ENCODE measurements around the gene THSD7A.

DNA sequence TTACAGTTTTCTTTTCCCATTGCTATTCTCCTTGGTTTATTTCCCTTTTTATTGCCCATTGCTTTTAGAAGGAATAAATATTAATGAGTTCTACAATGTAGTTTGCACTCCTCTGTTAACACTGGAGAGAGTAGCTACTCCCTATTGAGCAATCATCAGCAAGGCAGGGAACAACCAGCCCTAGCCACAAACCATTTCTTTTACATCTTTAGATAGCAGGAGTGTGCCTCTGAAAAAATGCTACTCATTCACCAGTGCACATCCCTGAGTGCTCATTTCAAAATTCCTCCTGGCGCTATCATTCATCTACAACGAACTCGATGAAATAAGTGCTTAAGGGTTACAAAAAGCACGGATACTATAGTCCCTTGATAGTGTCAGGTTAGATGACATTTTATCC is 252.9 kb downstream of the THSD7A start:
- no peak for TF ChIP-seq EZH2 (IDR thresholded peaks at IDR 0.05)
- no peak for TF ChIP-seq POLR2AphosphoS5 (IDR thresholded peaks at IDR 0.05; ENCODE audit: borderline replicate concordance, low read depth, low read length)
- TF ChIP-seq FOXP2 (optimal IDR thresholded peaks at IDR 0.05; ENCODE audit: control extremely low read depth, extremely low read length, insufficient read depth): no peak

Measured in SK-N-MC (cell line).